NCI-H1694 treated with DMSO at 0.1 percent for 48 hours (cell line): Measurements from ENCODE around the gene NBAS.
A peak's percentile ranks its signal among the peaks of the same experiment; 100 is the strongest.
"Not testable (repeated sequence)": the region's sequence is repeated elsewhere in the genome, so short reads cannot be mapped to it uniquely, and the experiment has no call there.

Experiments used
- DNase-seq: peaks from one replicate; lab custom pipeline; 2025; lab: John Stamatoyannopoulos, UW

NBAS gene

GRCh38 chr2:15559379-15560139 is 1.6 kb downstream of the NBAS start:
- no peak for DNase-seq

GRCh38 chr2:15557887-15558311 is 3.2 kb downstream of the NBAS start:
- no peak for DNase-seq

GRCh38 chr2:15556311-15556930 is 4.7 kb downstream of the NBAS start:
- DNase-seq: no peak

- no peak for DNase-seq
These were observed 5.4 kb downstream of the NBAS start for GRCh38 chr2:15555760-15556193.

- no peak for DNase-seq
These were observed 6.5 kb downstream of the NBAS start for GRCh38 chr2:15554525-15555218.

GRCh38 chr2:15553951-15554350 is 7.2 kb downstream of the NBAS start:
- no peak for DNase-seq

GRCh38 chr2:15553519-15553918 is 7.6 kb downstream of the NBAS start:
- no peak for DNase-seq

GRCh38 chr2:15548974-15549373 is 12.2 kb downstream of the NBAS start:
- DNase-seq: no peak

- DNase-seq: peak; percentile 92
These were observed 13.8 kb downstream of the NBAS start for GRCh38 chr2:15547115-15547876.

GRCh38 chr2:15546297-15547098 is 14.6 kb downstream of the NBAS start:
- DNase-seq: peak; percentile 60

- no peak for DNase-seq
These were observed 16.9 kb downstream of the NBAS start for GRCh38 chr2:15544227-15544626.

- no peak for DNase-seq
These were observed 17.6 kb downstream of the NBAS start for GRCh38 chr2:15543541-15543940.

GRCh38 chr2:15543053-15543452 is 18.1 kb downstream of the NBAS start:
- no peak for DNase-seq

GRCh38 chr2:15542269-15542668 is 18.9 kb downstream of the NBAS start:
- DNase-seq: not testable (repeated sequence)

- DNase-seq: not testable (repeated sequence)
These were observed 20.6 kb downstream of the NBAS start for GRCh38 chr2:15540523-15540922.

- DNase-seq: no peak
These were observed 21.1 kb downstream of the NBAS start for GRCh38 chr2:15539999-15540398.

GRCh38 chr2:15538792-15539191 is 22.3 kb downstream of the NBAS start:
- DNase-seq: no peak

- DNase-seq: no peak
These were observed 27.2 kb downstream of the NBAS start for GRCh38 chr2:15533860-15534480.

- DNase-seq: no peak
These were observed 28.1 kb downstream of the NBAS start for GRCh38 chr2:15532996-15533395.

- no peak for DNase-seq
These were observed 29.9 kb downstream of the NBAS start for GRCh38 chr2:15531095-15531854.
